PC-3 (cell line): ENCODE measurements around the gene COL19A1. TPM values are rescaled to one million over a fixed set of nuclear protein-coding genes. Genes with fewer than 3 reads are reported as not detected.

Source experiments
- ATAC-seq: fragments of 200-7000 bp; cut with Tn5 transposase; 2 replicates; pipeline ENCODE4 v1.9.1; 2020; ENCODE audit warnings: mild to moderate bottlenecking, moderate library complexity
- BruUV-seq: library from RNA; stranded (reverse); fragments of 400-500 nt; replicated peaks from 2 replicates; lab custom pipeline; 2021; lab: Mats Ljungman, UMichigan
- CTCF ChIA-PET: fragments of 300-600 bp; sonication (Branson Sonifier 250); formaldehyde crosslinking; loops from one replicate; lab custom pipeline; 2022; ENCODE audit warnings: antibody characterized with exemption; lab: Charles Lee
- POLR2A ChIA-PET: fragments of 300-600 bp; sonication (Branson Sonifier 250); formaldehyde crosslinking; loops from one replicate; lab custom pipeline; 2022; ENCODE audit warnings: antibody characterized with exemption; ENCODE audit not compliant: unreplicated experiment; lab: Charles Lee
- DNase-seq: peaks from one replicate; pipeline ENCODE4 v3.0.0-alpha.2; 2015
- H2AFZ ChIP-seq: fragments of 300-600 bp; sonication (generic); 2 replicates; pipeline ENCODE4 v1.6.0; 2016; ENCODE audit warnings: antibody characterized with exemption, low read length
- H3F3A ChIP-seq: fragments of 300-600 bp; sonication (generic); one replicate; pipeline ENCODE4 v1.6.0; 2017; ENCODE audit warnings: antibody characterized with exemption, low read length, control low read depth, mild to moderate bottlenecking; ENCODE audit not compliant: unreplicated experiment
- H3K27ac ChIP-seq: fragments of 300-600 bp; sonication (generic); 2 replicates; pipeline ENCODE4 v1.5.1; 2016; ENCODE audit warnings: mild to moderate bottlenecking, low read length
- H3K27me3 ChIP-seq: fragments of 300-600 bp; sonication (generic); 2 replicates; pipeline ENCODE4 v1.6.1; 2016; ENCODE audit warnings: low read length, mixed read lengths
- H3K36me3 ChIP-seq: fragments of 300-600 bp; sonication (generic); 2 replicates; pipeline ENCODE4 v1.6.1; 2016; ENCODE audit warnings: low read depth, mixed run types, low read length, mixed read lengths
- H3K4me1 ChIP-seq: fragments of 300-600 bp; sonication (generic); 2 replicates; pipeline ENCODE4 v1.5.1; 2016; ENCODE audit warnings: low read length; ENCODE audit not compliant: insufficient read depth
- H3K4me2 ChIP-seq: fragments of 300-600 bp; sonication (generic); 2 replicates; pipeline ENCODE4 v1.6.0; 2016; ENCODE audit warnings: low read length
- H3K4me3 ChIP-seq: fragments of 300-600 bp; sonication (generic); 2 replicates; pipeline ENCODE4 v1.5.1; 2016; ENCODE audit warnings: mild to moderate bottlenecking, low read length, mixed read lengths
- H3K79me2 ChIP-seq: fragments of 300-600 bp; sonication (generic); 2 replicates; pipeline ENCODE4 v1.6.1; 2017; ENCODE audit warnings: low read length, mixed read lengths
- H3K9ac ChIP-seq: fragments of 300-600 bp; sonication (generic); 2 replicates; pipeline ENCODE4 v1.6.0; 2016; ENCODE audit warnings: mild to moderate bottlenecking, low read length
- H3K9me2 ChIP-seq: fragments of 300-600 bp; sonication (generic); replicated peaks from 2 replicates; pipeline ENCODE4 v1.6.1; 2016; ENCODE audit warnings: mixed run types, low read length, mixed read lengths
- H3K9me3 ChIP-seq: fragments of 300-600 bp; sonication (generic); 2 replicates; pipeline ENCODE4 v1.6.1; 2016; ENCODE audit warnings: low read length, mixed read lengths
- H4K20me1 ChIP-seq: fragments of 300-600 bp; sonication (generic); 2 replicates; pipeline ENCODE4 v1.6.1; 2016; ENCODE audit warnings: low read length, mixed read lengths
- CTCF ChIP-seq: fragments of 300-600 bp; sonication (generic); conservative IDR thresholded peaks from 2 replicates; pipeline ENCODE4 v1.5.1; 2017; ENCODE audit warnings: antibody characterized with exemption, low read depth, mild to moderate bottlenecking, low read length
- EZH2 ChIP-seq: fragments of 300-600 bp; sonication (generic); IDR thresholded peaks from one replicate; pipeline ENCODE4 v1.6.1; 2017; ENCODE audit warnings: antibody characterized with exemption, mild to moderate bottlenecking, low read length; ENCODE audit not compliant: unreplicated experiment
- EZH2phosphoT487 ChIP-seq: fragments of 300-600 bp; sonication (generic); IDR thresholded peaks from 2 replicates; pipeline ENCODE4 v1.6.1; 2018; ENCODE audit warnings: mild to moderate bottlenecking, antibody characterized with exemption, low read length, borderline replicate concordance
- intact Hi-C: fragments of 100-400 bp; cut with micrococcal nuclease; formaldehyde crosslinking; loops from 2 replicates; pipeline ENCODE4 v1.9.0; 2023
- total RNA-seq: library from RNA; depleted of rRNA; stranded (reverse); fragments of >200 nt; gene quantifications from 2 replicates; pipeline ENCODE4 v1.2.3, GENCODE V29; 2014

The COL19A1 gene
- total RNA-seq, 1 experiment from 2014 or later = not detected

- no peaks in the 10 kb centered on the region for H3K4me1 ChIP-seq
- H2AFZ ChIP-seq = no peak overlapping the region
- ChIA-PET POLR2A (no interaction called here), CTCF (no interaction called here)
- no peak overlapping the region for H3K4me3 ChIP-seq
- no peak overlapping the region for H3K27ac ChIP-seq
- no peak overlapping the region for H3K9ac ChIP-seq
- no peaks in the 10 kb centered on the region for H3K9me2 ChIP-seq
- H4K20me1 ChIP-seq = no peaks in the 10 kb centered on the region
- DNase-seq = no peak
- peaks cover 14% of the 10 kb centered on the region; the same call in 1 of the 2 replicates for H3K27me3 ChIP-seq
- H3K36me3 ChIP-seq = no peaks in the 10 kb centered on the region
- no peak overlapping the region for H3K4me2 ChIP-seq
- ATAC-seq = no peak
- H3K79me2 ChIP-seq = no peaks in the 10 kb centered on the region
- no peaks in the 10 kb centered on the region for H3F3A ChIP-seq
- intact Hi-C loops = no loop called here
- TF ChIP-seq EZH2phosphoT487 = no peak
- no peak for TF ChIP-seq EZH2
- TF ChIP-seq CTCF = no peak
- H3K9me3 ChIP-seq = no peaks in the 10 kb centered on the region
- BruUV-seq = no TSS peak
Observed at GRCh38 chr6:70241991-70242420, 375.6 kb downstream of the COL19A1 start.

- no TSS peak for BruUV-seq
- H2AFZ ChIP-seq = no peak overlapping the region
Observed at GRCh38 chr6:70246118-70246517, 379.8 kb downstream of the COL19A1 start.

More at GRCh38 chr6:70246118-70246517, 379.8 kb downstream of the COL19A1 start:
- no peaks in the 10 kb centered on the region for H4K20me1 ChIP-seq
- H3K4me3 ChIP-seq = no peak overlapping the region
- intact Hi-C loops = no loop called here
- H3F3A ChIP-seq = no peaks in the 10 kb centered on the region
- no peak overlapping the region for H3K27ac ChIP-seq
- no peaks in the 10 kb centered on the region for H3K79me2 ChIP-seq
- H3K4me1 ChIP-seq = no peaks in the 10 kb centered on the region
- no peak overlapping the region for H3K4me2 ChIP-seq
- no peaks in the 10 kb centered on the region for H3K36me3 ChIP-seq
- no peak overlapping the region for H3K9ac ChIP-seq
- ATAC-seq = no peak
- no peak for DNase-seq
- ChIA-PET POLR2A (no interaction called here), CTCF (no interaction called here)
- H3K9me3 ChIP-seq = no peaks in the 10 kb centered on the region
- TF ChIP-seq EZH2phosphoT487 = no peak
- no peak for TF ChIP-seq EZH2
- TF ChIP-seq CTCF = no peak
- no peaks in the 10 kb centered on the region for H3K9me2 ChIP-seq
- peaks cover 19% of the 10 kb centered on the region for H3K27me3 ChIP-seq
